Measurements from ENCODE around the gene HIRA. TPM values are rescaled to one million over a fixed set of nuclear protein-coding genes. Genes with fewer than 3 reads are reported as not detected.

The HIRA gene
- total and polyA plus RNA-seq, 4 donors, result 10.4 to 24.3 (median 17.1) TPM

Other genes starting within 250 kb of the HIRA start
- 1 to 10 TPM; 7.9 to 8.1 TPM for gene CLTCL1, start 140.0 kb downstream of the HIRA start, total RNA-seq
- gene CLTCL1, start 140.0 kb downstream of the HIRA start, polyA plus RNA-seq, result 1 to 10 TPM in 1 of 2 donors, under 1 TPM in 1; 0.25 to 6.0 TPM
- gene MRPL40, start 812 bp upstream of the HIRA start, total RNA-seq, result 10 to 100 TPM; 13.9 to 16.4 TPM
- gene MRPL40, start 812 bp upstream of the HIRA start, polyA plus RNA-seq, result 10 to 100 TPM; 37.3 to 38.1 TPM
- gene C22orf39, start 16.0 kb upstream of the HIRA start, total RNA-seq, result 10 to 100 TPM; 29.3 to 33.4 TPM
- gene C22orf39, start 16.0 kb upstream of the HIRA start, polyA plus RNA-seq, result 10 to 100 TPM; 33.8 to 58.2 TPM
- 10 to 100 TPM; 43.4 to 46.0 TPM for gene UFD1, start 47.5 kb upstream of the HIRA start, total RNA-seq
- 100 to 1,000 TPM in 1 of 2 donors, 10 to 100 TPM in 1; 80.3 to 110 TPM for gene UFD1, start 47.5 kb upstream of the HIRA start, polyA plus RNA-seq
- 1 to 10 TPM in 1 of 2 donors, under 1 TPM in 1; 0.68 to 1.0 TPM for gene CDC45, start 48.2 kb upstream of the HIRA start, total RNA-seq
- 1 to 10 TPM in 1 of 2 donors, under 1 TPM in 1; 0.63 to 1.3 TPM for gene CDC45, start 48.2 kb upstream of the HIRA start, polyA plus RNA-seq
- gene CLDN5, start 92.7 kb upstream of the HIRA start, total RNA-seq, result 10 to 100 TPM; 43.7 to 69.2 TPM
- 1 to 10 TPM; 4.0 to 4.5 TPM for gene CLDN5, start 92.7 kb upstream of the HIRA start, polyA plus RNA-seq

Data from aorta (tissue), 4 donors.